Retinal pigment epithelial cell (primary cell): Measurements from ENCODE around the gene GAMT.
"Not testable (repeated sequence)": the region's sequence is repeated elsewhere in the genome, so short reads cannot be mapped to it uniquely, and the experiment has no call there.

Experiments
- DNase-seq: peaks from one replicate; pipeline ENCODE4 v3.0.0-alpha.2; 2010; ENCODE audit warnings: low read depth
- H3K4me3 ChIP-seq: 2 replicates; pipeline ENCODE4 v1.5.1; 2011; ENCODE audit warnings: mild to moderate bottlenecking, low read length, control low read depth, moderate library complexity
- TF ChIP-seq, protein P1 (sequence below): conservative IDR thresholded peaks from 2 replicates; pipeline ENCODE4 v1.5.1; 2011; ENCODE audit warnings: low read depth, low read length, control low read depth, inconsistent platforms

GAMT gene

DNA sequence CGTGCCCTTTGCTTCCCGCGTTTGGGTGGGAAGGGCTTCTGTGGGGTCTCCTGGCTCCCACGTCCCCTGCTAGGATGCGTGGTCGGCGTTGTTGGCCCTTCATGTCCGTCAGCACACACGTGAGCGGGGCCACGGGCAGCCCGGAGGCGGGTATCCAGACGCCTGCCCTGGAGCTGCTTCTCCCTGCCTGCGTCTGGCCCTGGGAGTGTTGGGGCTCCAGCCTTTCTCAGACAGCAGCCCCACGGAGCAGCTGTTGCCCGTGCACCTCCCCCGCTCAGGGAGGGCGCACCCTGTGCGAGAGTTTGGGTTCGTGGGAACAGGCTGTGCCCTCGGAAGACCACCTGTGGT lies 20.6 kb upstream of the GAMT start:
- TF ChIP-seq, protein P1, sequence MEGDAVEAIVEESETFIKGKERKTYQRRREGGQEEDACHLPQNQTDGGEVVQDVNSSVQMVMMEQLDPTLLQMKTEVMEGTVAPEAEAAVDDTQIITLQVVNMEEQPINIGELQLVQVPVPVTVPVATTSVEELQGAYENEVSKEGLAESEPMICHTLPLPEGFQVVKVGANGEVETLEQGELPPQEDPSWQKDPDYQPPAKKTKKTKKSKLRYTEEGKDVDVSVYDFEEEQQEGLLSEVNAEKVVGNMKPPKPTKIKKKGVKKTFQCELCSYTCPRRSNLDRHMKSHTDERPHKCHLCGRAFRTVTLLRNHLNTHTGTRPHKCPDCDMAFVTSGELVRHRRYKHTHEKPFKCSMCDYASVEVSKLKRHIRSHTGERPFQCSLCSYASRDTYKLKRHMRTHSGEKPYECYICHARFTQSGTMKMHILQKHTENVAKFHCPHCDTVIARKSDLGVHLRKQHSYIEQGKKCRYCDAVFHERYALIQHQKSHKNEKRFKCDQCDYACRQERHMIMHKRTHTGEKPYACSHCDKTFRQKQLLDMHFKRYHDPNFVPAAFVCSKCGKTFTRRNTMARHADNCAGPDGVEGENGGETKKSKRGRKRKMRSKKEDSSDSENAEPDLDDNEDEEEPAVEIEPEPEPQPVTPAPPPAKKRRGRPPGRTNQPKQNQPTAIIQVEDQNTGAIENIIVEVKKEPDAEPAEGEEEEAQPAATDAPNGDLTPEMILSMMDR = no peak
- no peak overlapping the region for H3K4me3 ChIP-seq
- DNase-seq = no peak

DNA sequence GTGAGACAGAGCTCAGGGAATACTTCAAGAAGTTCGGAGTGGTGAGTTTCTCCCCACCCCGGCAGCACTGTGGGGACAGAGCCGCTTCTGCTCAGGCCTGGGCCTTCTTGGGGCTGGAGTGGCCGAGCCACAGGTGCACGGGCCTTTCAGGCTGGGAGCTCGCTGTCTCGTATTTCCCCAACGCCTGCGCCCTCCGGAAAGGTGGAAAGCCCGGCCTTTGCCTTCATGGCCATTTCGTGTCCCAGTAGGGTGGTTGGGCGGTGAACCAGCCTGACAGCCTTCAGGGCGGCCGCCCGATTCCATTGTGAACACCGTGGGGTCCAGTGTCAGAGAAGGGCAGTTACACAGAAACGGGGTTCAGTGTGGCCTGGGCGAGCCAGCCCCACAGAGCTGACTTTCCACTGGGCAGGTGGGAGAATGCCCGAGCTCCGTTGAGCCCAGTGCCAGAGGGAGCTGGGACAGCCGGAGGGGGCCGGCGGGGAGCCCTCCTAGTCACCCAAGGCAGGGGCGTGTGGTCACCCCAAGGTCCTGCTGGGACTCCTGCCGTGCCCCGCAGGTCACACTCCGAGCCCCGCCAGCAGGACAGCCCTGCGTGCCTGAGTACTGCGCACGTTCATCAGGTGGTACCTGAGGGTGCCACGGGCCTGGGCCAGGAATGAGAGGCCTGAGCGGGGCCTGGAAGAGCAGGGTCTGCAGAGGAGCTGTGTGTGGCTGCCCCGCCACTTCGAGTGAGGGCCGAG lies 20.0 kb upstream of the GAMT start:
- no peak overlapping the region for H3K4me3 ChIP-seq
- no peak for DNase-seq
- TF ChIP-seq, protein P1 = no peak

DNA sequence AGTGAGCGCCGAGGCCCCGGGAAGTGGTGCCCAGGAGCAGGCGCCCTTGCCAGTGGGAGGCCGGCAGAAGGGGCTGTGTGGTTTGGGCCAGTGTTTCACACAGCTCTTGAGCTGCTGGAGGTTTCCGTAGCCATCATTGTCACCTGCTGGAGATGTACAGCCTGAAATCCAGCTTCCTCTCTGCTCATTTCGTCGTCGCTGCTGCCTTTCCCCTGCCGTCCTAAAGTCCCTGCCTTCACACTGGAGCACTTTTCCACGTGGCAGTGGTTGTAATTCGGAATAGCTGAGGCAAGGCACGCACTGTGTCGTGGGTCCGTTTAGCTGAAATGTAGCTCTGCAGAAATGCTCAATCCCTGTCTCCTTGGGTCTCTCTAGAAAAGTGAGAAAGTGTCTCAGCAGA lies 19.2 kb upstream of the GAMT start:
- TF ChIP-seq, protein P1 = no peak
- H3K4me3 ChIP-seq = no peak overlapping the region
- no peak for DNase-seq

DNA sequence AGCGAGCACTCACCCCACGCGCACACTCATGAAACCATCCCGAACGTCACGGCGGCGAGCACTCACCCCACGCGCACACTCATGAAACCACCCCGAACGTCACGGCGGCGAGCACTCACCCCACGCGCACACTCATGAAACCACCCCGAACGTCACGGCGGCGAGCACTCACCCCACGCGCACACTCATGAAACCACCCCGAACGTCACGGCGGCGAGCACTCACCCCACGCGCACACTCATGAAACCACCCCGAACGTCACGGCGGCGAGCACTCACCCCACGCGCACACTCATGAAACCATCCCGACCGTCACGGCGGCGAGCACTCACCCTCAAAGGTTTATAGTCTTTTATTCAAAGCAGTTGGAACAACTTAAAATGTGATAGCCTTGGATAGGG lies 18.7 kb upstream of the GAMT start:
- DNase-seq = not testable (repeated sequence)

DNA sequence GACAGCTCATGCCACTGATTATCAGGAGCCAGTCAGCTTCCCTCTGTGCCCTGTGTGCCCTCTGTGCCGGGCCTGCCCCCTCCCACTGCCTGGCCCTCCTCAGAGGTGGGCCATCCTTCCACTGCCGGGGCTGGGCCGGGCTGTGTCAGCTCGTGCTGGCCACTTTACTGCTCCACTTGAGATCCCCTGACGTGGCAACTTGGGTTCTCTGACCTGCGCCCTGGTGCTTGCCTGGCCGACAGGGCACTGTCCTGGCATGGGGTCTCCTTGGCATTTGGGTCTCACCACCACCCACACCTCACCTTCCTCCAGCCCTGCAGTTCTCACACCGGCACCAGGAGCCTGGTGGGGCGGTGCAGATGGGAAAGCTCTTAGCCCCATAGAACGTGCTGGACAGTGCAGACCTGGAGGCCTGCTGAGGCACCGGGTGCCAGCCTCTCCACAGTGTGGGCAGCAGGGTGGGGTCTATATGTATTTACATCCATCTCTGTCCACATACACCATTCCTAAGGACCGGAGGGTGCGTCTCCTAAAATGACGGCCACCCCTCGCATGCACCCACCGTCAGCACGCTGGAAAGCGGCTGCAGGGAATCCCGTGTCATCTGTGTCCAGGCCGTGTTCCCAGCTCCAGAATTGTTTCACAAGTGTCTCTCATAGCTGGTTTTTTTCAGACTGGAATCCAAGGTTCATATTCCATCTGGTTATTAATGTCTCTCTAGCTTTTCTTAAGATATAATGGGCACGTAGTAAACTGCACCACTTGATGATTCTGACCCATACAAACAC lies 17.8 kb upstream of the GAMT start:
- DNase-seq = no peak
- no peak overlapping the region for H3K4me3 ChIP-seq
- TF ChIP-seq, protein P1 = no peak

More for the DNA sequence above, 18.7 kb upstream of the GAMT start:
- H3K4me3 ChIP-seq = not testable (repeated sequence)

DNA sequence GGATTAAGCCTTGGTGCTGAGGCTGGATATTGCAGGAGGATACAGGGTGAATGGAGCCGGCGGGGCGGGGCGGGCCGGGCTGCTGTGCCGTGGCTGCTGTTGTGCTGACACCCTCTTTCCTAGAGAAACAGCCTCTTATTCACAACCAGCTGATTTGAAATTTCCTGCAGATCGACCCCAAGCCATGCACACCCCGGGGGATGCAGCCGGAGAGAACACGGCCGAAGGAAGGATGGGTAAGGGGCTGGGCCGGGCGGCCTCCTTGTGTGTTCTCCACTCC lies 17.1 kb upstream of the GAMT start:
- TF ChIP-seq, protein P1 = no peak
- H3K4me3 ChIP-seq = no peak overlapping the region
- no peak for DNase-seq

DNA sequence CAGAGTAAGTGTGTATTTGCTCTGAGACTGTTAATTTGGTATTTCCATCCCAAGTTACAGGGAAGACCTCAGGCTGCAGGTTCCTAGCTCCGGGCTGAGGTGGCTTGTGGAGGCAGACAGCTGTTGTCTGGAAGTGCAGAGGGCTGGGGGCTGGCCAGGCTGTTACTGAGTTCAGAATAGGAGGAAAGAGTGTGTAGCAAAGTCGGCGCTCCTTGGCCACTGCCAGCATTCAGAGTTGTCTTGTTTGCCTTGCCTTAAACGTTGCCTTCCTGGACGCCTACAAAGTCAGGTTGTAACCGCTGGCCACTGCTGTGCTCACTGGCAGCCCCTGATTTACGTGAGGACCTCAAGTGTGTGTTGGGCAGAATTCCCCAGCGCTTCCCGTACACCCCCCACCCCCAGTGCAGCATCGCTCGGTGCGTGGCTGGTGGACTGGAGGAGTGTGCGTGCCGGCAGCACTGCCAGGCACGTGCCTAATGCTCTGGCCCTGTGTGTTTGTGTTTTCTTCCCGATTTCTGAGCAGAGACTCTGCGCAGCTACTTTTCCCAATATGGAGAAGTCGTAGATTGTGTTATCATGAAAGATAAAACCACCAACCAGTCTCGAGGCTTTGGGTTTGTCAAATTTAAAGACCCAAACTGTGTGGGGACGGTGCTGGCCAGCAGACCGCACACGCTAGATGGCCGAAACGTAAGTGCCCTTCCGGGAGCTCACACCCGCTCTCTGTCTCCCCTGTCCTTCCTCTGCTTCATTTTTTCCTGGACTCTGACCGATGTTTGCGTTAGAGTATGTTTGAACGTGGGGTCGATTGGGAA lies 16.5 kb upstream of the GAMT start:
- TF ChIP-seq, protein P1 = no peak
- no peak for DNase-seq
- H3K4me3 ChIP-seq = no peak overlapping the region
